ENCODE data around the gene TBX21.

- TF ChIP-seq POLR2A (IDR thresholded peaks at IDR 0.05) (no peak), CTCF (IDR thresholded peaks at IDR 0.05) (no peak)
Measured at GRCh38 chr17:47703191-47703591, 29.8 kb upstream of the TBX21 start.
